ENCODE results near the gene PCDH18. TPM values are rescaled to one million over a fixed set of nuclear protein-coding genes. Genes with fewer than 3 reads are reported as not detected.

PCDH18 gene
- total RNA-seq, 1 experiment from 2014 or later: 0.15 TPM

DNA sequence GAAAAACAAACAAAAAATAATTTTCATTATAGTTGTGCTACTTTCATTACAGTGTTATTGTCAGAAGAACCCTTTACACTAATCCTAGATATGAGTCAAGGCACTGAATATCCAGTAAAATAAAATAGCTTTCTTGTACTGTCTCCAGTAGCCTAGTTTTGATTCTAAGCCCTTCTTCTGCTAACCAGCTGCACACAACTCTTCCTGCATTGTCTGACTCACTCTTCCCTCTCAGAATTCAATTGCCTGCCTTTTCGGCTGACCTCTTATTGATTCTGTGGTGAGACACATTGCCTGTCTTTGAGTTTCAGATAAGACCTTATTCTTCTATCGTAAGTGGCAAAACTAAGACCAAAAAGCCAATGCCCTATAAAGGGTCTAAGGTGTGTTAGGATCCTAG is 26.7 kb upstream of the PCDH18 start:
- H3K4me2 ChIP-seq: no peak overlapping the region

DNA sequence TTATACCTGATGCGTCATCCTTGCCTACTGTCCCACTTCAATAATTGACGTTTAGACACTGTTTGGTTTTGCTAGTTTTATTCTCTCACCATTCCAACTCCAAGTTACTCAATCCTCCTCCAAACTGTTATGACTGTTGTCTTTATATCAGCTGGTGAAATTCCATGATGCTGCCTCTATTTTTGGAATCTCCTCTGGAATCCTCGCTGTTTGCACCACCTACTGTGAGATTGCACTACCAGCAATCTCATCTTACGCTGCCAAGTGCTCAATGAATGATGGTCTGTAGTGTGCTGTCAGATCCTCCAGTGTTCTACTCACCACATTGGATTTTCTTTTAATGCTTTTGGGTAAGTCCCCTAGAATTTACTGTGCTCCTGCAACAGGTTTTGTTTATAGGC is 13.2 kb upstream of the PCDH18 start:
- ChIA-PET CTCF (no interaction called here), POLR2A (ENCODE audit: unreplicated experiment) (no interaction called here)
- H3K4me2 ChIP-seq: no peak overlapping the region
- no TSS peak for BruUV-seq (replicated peaks)
- no peaks in the 10 kb centered on the region for H3K27me3 ChIP-seq (ENCODE audit: insufficient read depth, low read depth)
- H3K9me2 ChIP-seq (ENCODE audit: insufficient read depth): no peaks in the 10 kb centered on the region
- H3K4me3 ChIP-seq: no peak overlapping the region
- H4K20me1 ChIP-seq (ENCODE audit: insufficient read depth): no peaks in the 10 kb centered on the region
- DNase-seq: no peak
- H3K9me3 ChIP-seq (ENCODE audit: insufficient read depth, low read depth): no peaks in the 10 kb centered on the region
- no peaks in the 10 kb centered on the region for H3K79me2 ChIP-seq (ENCODE audit: low read depth)
- no peaks in the 10 kb centered on the region for H3F3A ChIP-seq (ENCODE audit: insufficient read depth, low read depth)
- TF ChIP-seq, protein P1, sequence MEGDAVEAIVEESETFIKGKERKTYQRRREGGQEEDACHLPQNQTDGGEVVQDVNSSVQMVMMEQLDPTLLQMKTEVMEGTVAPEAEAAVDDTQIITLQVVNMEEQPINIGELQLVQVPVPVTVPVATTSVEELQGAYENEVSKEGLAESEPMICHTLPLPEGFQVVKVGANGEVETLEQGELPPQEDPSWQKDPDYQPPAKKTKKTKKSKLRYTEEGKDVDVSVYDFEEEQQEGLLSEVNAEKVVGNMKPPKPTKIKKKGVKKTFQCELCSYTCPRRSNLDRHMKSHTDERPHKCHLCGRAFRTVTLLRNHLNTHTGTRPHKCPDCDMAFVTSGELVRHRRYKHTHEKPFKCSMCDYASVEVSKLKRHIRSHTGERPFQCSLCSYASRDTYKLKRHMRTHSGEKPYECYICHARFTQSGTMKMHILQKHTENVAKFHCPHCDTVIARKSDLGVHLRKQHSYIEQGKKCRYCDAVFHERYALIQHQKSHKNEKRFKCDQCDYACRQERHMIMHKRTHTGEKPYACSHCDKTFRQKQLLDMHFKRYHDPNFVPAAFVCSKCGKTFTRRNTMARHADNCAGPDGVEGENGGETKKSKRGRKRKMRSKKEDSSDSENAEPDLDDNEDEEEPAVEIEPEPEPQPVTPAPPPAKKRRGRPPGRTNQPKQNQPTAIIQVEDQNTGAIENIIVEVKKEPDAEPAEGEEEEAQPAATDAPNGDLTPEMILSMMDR (conservative IDR thresholded peaks at IDR 0.05): no peak
- TF ChIP-seq EZH2 (IDR thresholded peaks at IDR 0.05; ENCODE audit: low read depth): no peak
- intact Hi-C loops (cut with micrococcal nuclease; ENCODE audit: unreplicated experiment): no loop called here
- H3K4me1 ChIP-seq (replicated peaks; ENCODE audit: insufficient read depth): no peaks in the 10 kb centered on the region
- no peak overlapping the region for H2AFZ ChIP-seq
- H3K27ac ChIP-seq: no peak overlapping the region
- H3K36me3 ChIP-seq (ENCODE audit: low read depth): no peaks in the 10 kb centered on the region

More for the DNA sequence above, 26.7 kb upstream of the PCDH18 start:
- Histone ChIP-seq H4K20me1 (ENCODE audit: insufficient read depth) (no peaks in the 10 kb centered on the region), H3K9me2 (ENCODE audit: insufficient read depth) (no peaks in the 10 kb centered on the region), H3K79me2 (ENCODE audit: low read depth) (no peaks in the 10 kb centered on the region), H3F3A (ENCODE audit: insufficient read depth, low read depth) (no peaks in the 10 kb centered on the region), H2AFZ (no peak overlapping the region), H3K27me3 (ENCODE audit: insufficient read depth, low read depth) (no peaks in the 10 kb centered on the region), H3K36me3 (ENCODE audit: low read depth) (no peaks in the 10 kb centered on the region), H3K4me3 (no peak overlapping the region), H3K9me3 (ENCODE audit: insufficient read depth, low read depth) (no peaks in the 10 kb centered on the region), H3K4me1 (replicated peaks; ENCODE audit: insufficient read depth) (no peaks in the 10 kb centered on the region), H3K27ac (no peak overlapping the region)
- DNase-seq: no peak
- intact Hi-C loops (cut with micrococcal nuclease; ENCODE audit: unreplicated experiment): no loop called here
- TF ChIP-seq EZH2 (IDR thresholded peaks at IDR 0.05; ENCODE audit: low read depth): no peak
- TF ChIP-seq, protein P1 (conservative IDR thresholded peaks at IDR 0.05): no peak
- ChIA-PET CTCF (no interaction called here), POLR2A (ENCODE audit: unreplicated experiment) (no interaction called here)
- BruUV-seq (replicated peaks): no TSS peak

DNA sequence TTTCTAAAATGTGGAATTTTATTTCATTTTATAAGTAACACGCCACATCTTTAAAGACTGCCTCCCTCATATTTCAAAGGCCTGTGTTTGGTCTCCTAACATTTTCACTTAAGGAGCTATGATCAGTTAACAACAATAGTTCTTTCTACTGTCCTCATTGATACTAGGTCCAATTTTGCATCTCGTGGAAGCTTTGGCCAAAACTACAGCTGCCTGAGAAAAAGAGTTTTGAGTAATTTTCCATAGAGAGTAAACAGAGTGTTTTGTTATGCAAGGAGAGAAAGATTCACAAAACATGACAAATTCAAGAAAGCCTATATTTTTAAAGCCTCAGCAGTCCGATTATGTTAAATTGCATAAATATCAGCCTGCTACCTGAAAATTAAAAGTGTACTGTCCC is 11.4 kb upstream of the PCDH18 start:
- Histone ChIP-seq H3K4me2 (no peak overlapping the region), H2AFZ (no peak overlapping the region), H3K27me3 (ENCODE audit: insufficient read depth, low read depth) (no peaks in the 10 kb centered on the region), H3K4me1 (replicated peaks; ENCODE audit: insufficient read depth) (no peaks in the 10 kb centered on the region), H4K20me1 (ENCODE audit: insufficient read depth) (no peaks in the 10 kb centered on the region), H3K27ac (no peak overlapping the region), H3K36me3 (ENCODE audit: low read depth) (no peaks in the 10 kb centered on the region), H3K9me2 (ENCODE audit: insufficient read depth) (no peaks in the 10 kb centered on the region), H3K4me3 (no peak overlapping the region), H3K9me3 (ENCODE audit: insufficient read depth, low read depth) (no peaks in the 10 kb centered on the region), H3F3A (ENCODE audit: insufficient read depth, low read depth) (no peaks in the 10 kb centered on the region), H3K79me2 (ENCODE audit: low read depth) (no peaks in the 10 kb centered on the region)
- TF ChIP-seq, protein P1 (conservative IDR thresholded peaks at IDR 0.05): no peak
- TF ChIP-seq EZH2 (IDR thresholded peaks at IDR 0.05; ENCODE audit: low read depth): no peak
- POLR2A ChIA-PET (ENCODE audit: unreplicated experiment): no interaction called here
- CTCF ChIA-PET: interaction anchor here (0.7 kb wide), 1 partner anchor 436 kb away, joined by 12 read pairs; no protein-coding TSS in a partner anchor
- intact Hi-C loops (cut with micrococcal nuclease; ENCODE audit: unreplicated experiment): no loop called here
- DNase-seq: no peak
- no TSS peak for BruUV-seq (replicated peaks)

All from PC-9 (cell line).